GM12878 (cell line): Measurements from ENCODE around the gene ANTXR2.

Source experiments
- ETV6 ChIP-seq, 2 experiments: fragments of 450-650 bp in 1 of 2; IDR thresholded peaks in 1 of 2; conservative IDR thresholded peaks in 1 of 2; 2 replicates each; pipeline ENCODE4 v1.6.1; 2014; ENCODE audit warnings: antibody characterized with exemption in 1 of 2, borderline replicate concordance in 1 of 2, low read depth in 1 of 2, mild to moderate bottlenecking in 1 of 2, moderate library complexity in 1 of 2
- IKZF1 ChIP-seq: fragments of 450-650 bp; conservative IDR thresholded peaks from 2 replicates; pipeline ENCODE4 v1.6.1; 2017; ENCODE audit warnings: antibody characterized with exemption, mild to moderate bottlenecking
- MEF2A ChIP-seq: IDR thresholded peaks from 2 replicates; pipeline ENCODE4 v1.6.1; 2011; ENCODE audit warnings: low read depth, mild to moderate bottlenecking, low read length, moderate library complexity; ENCODE audit not compliant: insufficient read depth
- PAX8 ChIP-seq: fragments of 450-650 bp; IDR thresholded peaks from 2 replicates; pipeline ENCODE4 v1.6.1; 2017; ENCODE audit warnings: mild to moderate bottlenecking, moderate library complexity
- STAT1 ChIP-seq: fragments of 450-650 bp; conservative IDR thresholded peaks from 2 replicates; pipeline ENCODE4 v1.6.1; 2014; ENCODE audit warnings: antibody characterized with exemption, mild to moderate bottlenecking
- YBX1 ChIP-seq: fragments of 450-650 bp; IDR thresholded peaks from 2 replicates; pipeline ENCODE4 v1.6.1; 2016; ENCODE audit warnings: antibody characterized with exemption

GRCh38 chr4:79875344-79875899 is 197.6 kb downstream of the ANTXR2 start:
- TF ChIP-seq IKZF1 (no peak), PAX8 (no peak), MEF2A (no peak), YBX1 (no peak), STAT1 (no peak), ETV6 (conservative IDR thresholded peaks at IDR 0.05 in 1 of 2, IDR thresholded peaks at IDR 0.05 in 1 of 2; ENCODE audit: borderline replicate concordance in 1 of 2, low read depth in 1 of 2) (no peak)
